VCaP (cell line): ENCODE measurements around the gene SMAD9.

Source experiments
- H3K27ac ChIP-seq: fragments of 450-650 bp; 2 replicates; pipeline ENCODE4 v1.5.1; 2017
- CTCF ChIP-seq: fragments of 450-650 bp; conservative IDR thresholded peaks from 2 replicates; pipeline ENCODE4 v1.5.1; 2017; ENCODE audit warnings: mild to moderate bottlenecking, moderate library complexity

The SMAD9 gene

GRCh38 chr13:36862722-36863121 is 57.3 kb downstream of the SMAD9 start:
- H3K27ac ChIP-seq = no peak overlapping the region
- no peak for TF ChIP-seq CTCF

DNA sequence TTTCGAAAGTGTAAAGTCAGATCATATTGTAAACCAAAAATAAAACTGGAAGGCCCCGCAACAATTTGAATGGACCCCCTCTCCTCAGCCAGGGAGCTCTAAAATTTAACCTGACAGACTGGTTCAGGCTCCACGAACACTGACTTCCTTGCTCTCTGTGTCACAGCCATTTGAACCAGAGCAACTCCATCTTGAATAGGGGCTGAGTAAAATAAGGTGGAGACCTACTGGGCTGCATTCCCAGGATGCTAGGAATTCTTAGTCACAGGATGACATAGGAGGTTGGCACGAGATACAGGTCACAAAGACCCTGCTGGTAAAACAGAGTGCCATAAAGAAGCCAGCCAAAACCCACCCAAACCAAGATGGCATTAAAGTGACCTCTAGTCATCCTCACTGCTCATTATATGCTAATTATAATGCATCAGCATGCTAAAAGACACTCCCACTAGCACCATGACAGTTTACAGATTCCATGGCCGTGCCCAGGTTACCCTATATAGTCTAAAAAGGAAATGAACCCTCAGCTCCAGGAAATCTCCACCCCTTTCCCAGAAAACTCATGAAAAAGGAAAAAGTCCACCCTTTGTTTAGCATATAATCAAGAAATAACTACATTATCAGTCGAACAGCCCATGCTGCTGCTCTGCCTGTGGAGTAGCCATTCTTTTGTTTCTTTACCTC is 57.9 kb downstream of the SMAD9 start:
- TF ChIP-seq CTCF = no peak
- no peak overlapping the region for H3K27ac ChIP-seq

- TF ChIP-seq CTCF = no peak
- no peak overlapping the region for H3K27ac ChIP-seq
Observed at GRCh38 chr13:36859259-36859658, 60.8 kb downstream of the SMAD9 start.

DNA sequence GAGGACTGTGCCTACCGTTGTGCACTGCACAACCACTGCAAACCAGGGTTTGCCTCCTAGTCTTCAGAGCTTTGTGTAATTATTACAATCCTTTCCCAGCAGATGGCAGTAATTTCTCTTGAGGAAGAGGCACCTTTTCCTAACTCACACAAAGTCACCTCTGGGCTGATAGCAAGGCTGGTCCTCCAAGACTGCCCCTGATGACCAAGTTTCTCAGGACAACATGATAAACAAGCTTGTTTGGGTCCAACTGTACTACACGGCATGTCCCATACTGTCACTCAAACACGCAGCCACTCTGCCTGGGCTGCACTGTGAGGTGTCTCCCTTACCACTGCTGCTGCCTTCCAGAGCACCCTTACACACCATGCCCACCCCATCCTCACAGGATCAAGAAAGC is 61.7 kb downstream of the SMAD9 start:
- TF ChIP-seq CTCF = peak; percentile 77
- no peak overlapping the region for H3K27ac ChIP-seq

DNA sequence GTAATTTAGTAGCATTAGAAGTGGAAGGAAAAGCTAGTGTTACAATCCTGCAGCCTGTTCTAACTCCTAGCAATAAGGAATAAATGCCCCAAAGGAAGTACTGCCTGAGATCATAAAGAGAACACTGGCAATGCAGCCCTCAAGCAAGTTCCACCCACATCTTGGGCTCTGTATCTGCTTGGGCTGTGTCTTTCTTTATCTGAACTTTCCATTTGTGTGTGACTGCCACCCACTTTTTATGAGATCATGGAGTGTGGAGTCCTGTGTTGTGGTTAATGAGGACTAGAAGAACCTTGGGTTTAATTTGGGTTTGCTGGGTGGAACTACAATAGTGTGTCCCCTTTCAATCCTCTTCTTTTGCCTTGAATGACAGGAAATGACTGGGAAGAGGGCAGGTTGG is 62.8 kb downstream of the SMAD9 start:
- no peak overlapping the region for H3K27ac ChIP-seq
- no peak for TF ChIP-seq CTCF

GRCh38 chr13:36850790-36851438 is 69.1 kb downstream of the SMAD9 start:
- TF ChIP-seq CTCF = peak; percentile 27
- no peak overlapping the region for H3K27ac ChIP-seq

DNA sequence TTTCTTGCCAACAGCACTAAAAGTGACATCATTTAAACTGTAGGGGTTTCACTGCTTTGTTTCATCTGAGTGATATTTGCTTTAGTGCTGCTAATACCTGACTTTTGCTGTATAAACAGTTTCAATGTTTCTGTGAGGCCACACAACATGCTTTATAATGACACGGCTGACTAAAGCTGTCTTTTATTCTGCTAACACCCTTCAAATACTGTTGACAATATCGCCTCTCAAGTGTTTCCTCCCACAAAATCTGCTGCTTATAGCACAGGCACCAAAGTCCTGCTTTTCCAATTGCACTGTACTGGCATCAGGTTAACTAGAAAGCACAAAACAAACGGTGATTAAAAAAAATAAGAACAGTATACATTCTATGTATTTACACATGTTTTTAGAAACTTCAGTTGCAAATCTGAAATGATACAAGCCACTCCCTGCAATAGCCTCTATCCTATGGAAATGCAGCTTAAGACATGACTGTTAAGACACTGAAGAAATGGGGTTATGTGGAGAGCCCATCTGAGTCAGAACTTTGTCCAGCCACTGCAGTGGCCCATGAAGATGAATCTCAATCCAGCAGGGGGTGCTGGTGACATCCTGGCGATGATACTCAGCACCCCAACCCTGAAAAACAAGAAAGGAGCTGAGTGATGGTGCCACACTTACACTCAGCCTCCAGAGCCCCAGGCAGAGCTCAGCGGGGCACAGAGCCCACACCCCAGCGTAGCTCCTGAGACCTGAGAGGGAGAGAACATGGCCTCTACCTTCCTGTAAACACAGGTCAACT is 71.6 kb downstream of the SMAD9 start:
- TF ChIP-seq CTCF = peak; percentile 22; the same call in 1 of the 2 replicates
- peak overlapping the region; percentile 46 for H3K27ac ChIP-seq
